ENCODE measurements around the gene ZNF273. TPM values are rescaled to one million over a fixed set of nuclear protein-coding genes. Genes with fewer than 3 reads are reported as not detected.
"Not testable (repeated sequence)": the region's sequence is repeated elsewhere in the genome, so short reads cannot be mapped to it uniquely, and the experiment has no call there.

The ZNF273 gene
- total and polyA plus RNA-seq, 2 experiments from 2014 or later = 2.1 to 4.8 TPM

GRCh38 chr7:64945503-64946175 is 42.6 kb downstream of the ZNF273 start:
- 52 to 59% methylated on average over 2 of the region's 2 CpGs for WGBS, 2 experiments (ENCODE audit: low coverage in 1 of 2, low lambda C conversion rate in 2 of 2, missing lambda C conversion rate in 2 of 2)

DNA sequence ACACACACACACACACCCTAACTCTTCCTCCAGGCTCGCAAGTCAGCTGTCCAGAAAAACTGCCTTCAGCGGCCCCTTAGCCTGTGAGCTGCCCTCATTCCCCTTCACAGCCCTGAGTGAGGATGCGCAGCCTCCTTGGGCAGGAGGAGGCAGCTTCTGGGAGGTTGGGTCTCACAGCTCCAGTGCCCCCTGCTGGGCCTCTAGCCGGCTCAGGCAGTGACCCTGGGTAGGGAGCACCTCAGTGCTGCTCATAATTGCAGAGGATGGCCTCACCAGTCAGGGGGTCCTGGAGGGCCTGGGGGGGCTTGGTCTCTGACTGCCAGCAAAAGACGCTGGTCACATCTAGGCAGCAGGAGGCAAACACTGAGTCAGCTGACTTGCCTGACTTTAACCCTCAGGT is 43.7 kb downstream of the ZNF273 start:
- no peak overlapping the region for H3K4me2 ChIP-seq (ENCODE audit: unreplicated experiment)
- H2AFZ ChIP-seq = no peak overlapping the region
- no peak overlapping the region for H3K27ac ChIP-seq
- H3K9me3 ChIP-seq (ENCODE audit: low read depth) = no peaks in the 10 kb centered on the region
- H3F3A ChIP-seq (ENCODE audit: insufficient read depth) = no peaks in the 10 kb centered on the region
- no peaks in the 10 kb centered on the region for H4K20me1 ChIP-seq (ENCODE audit: insufficient read depth)
- no peak overlapping the region for H3K4me3 ChIP-seq
- TF ChIP-seq EZH2phosphoT487 (IDR thresholded peaks at IDR 0.05; ENCODE audit: insufficient read depth, low read depth) (no peak), EZH2 (IDR thresholded peaks at IDR 0.05; ENCODE audit: insufficient read depth, poor library complexity, severe bottlenecking) (no peak)
- WGBS, 2 experiments (ENCODE audit: low coverage in 1 of 2, low lambda C conversion rate in 2 of 2, missing lambda C conversion rate in 2 of 2) = 32 to 41% methylated on average over 5 of the region's 5 CpGs
- peak; percentile 15 for DNase-seq
- H3K27me3 ChIP-seq (replicated peaks; ENCODE audit: insufficient read depth) = peaks cover 25% of the 10 kb centered on the region
- H3K9me2 ChIP-seq (ENCODE audit: insufficient read depth) = no peaks in the 10 kb centered on the region
- H3K36me3 ChIP-seq (ENCODE audit: low read depth) = no peaks in the 10 kb centered on the region
- in situ Hi-C loops (cut with MboI) = no loop called here
- no peaks in the 10 kb centered on the region for H3K79me2 ChIP-seq (ENCODE audit: insufficient read depth)
- H3K4me1 ChIP-seq (ENCODE audit: insufficient read depth) = no peaks in the 10 kb centered on the region
- H3K9ac ChIP-seq = no peak overlapping the region

More at GRCh38 chr7:64945503-64946175, 42.6 kb downstream of the ZNF273 start:
- Histone ChIP-seq H3K9ac (no peak overlapping the region), H3K4me2 (ENCODE audit: unreplicated experiment) (no peak overlapping the region), H3K79me2 (ENCODE audit: insufficient read depth) (no peaks in the 10 kb centered on the region), H4K20me1 (ENCODE audit: insufficient read depth) (no peaks in the 10 kb centered on the region), H3K4me1 (ENCODE audit: insufficient read depth) (no peaks in the 10 kb centered on the region), H3F3A (ENCODE audit: insufficient read depth) (no peaks in the 10 kb centered on the region), H2AFZ (no peak overlapping the region), H3K9me3 (ENCODE audit: low read depth) (no peaks in the 10 kb centered on the region), H3K27ac (no peak overlapping the region), H3K36me3 (ENCODE audit: low read depth) (no peaks in the 10 kb centered on the region), H3K9me2 (ENCODE audit: insufficient read depth) (no peaks in the 10 kb centered on the region), H3K27me3 (replicated peaks; ENCODE audit: insufficient read depth) (peaks cover 25% of the 10 kb centered on the region), H3K4me3 (no peak overlapping the region)
- TF ChIP-seq EZH2phosphoT487 (IDR thresholded peaks at IDR 0.05; ENCODE audit: insufficient read depth, low read depth) (no peak), EZH2 (IDR thresholded peaks at IDR 0.05; ENCODE audit: insufficient read depth, poor library complexity, severe bottlenecking) (no peak)
- DNase-seq = no peak
- in situ Hi-C loops (cut with MboI) = no loop called here

DNA sequence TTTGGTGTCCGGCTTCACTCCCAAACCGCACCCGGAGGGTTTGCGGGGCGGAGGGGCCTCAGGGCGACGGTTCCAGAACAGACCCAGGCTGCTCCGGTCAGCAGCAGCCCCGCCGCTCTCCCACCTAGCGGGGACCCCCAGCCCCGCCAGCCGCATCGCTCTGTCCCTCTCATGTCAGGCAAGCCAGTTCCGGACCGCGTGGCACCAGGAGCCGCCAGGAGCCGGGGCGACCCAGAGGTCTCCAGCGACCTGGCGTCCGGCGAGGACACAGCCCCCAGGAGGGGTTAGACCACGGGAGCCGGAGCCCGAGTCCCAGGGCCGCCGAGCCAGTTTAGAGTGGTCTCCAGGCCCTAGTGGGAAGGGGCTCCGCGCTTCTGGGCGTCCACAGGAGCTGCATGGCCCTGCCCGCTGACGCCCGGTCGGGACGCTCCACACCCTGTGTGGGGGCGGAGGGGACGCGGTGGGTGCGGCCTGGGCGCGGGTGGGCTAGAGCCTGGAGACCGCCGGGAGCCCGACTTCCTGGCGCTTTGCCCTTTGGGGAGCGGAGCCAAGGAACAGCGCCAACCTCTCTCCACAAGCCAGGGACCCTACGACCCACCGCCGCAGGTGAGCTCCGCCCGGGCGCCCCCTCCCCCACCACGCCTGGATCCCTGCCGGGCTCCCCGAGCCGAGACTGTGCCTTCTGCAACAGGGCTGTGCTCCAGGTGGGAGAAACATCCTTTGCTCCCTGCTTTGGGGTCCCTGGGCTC is 44.4 kb downstream of the ZNF273 start:
- Histone ChIP-seq H3K4me3 (peak overlapping the region; percentile 37; the same call in 1 of the 2 replicates), H3K27me3 (replicated peaks; ENCODE audit: insufficient read depth) (peaks cover 25% of the 10 kb centered on the region), H3F3A (ENCODE audit: insufficient read depth) (no peaks in the 10 kb centered on the region), H4K20me1 (ENCODE audit: insufficient read depth) (no peaks in the 10 kb centered on the region), H3K36me3 (ENCODE audit: low read depth) (no peaks in the 10 kb centered on the region), H3K9ac (no peak overlapping the region), H3K9me3 (ENCODE audit: low read depth) (no peaks in the 10 kb centered on the region), H3K4me2 (ENCODE audit: unreplicated experiment) (peak overlapping the region; percentile 30), H3K27ac (no peak overlapping the region), H3K79me2 (ENCODE audit: insufficient read depth) (no peaks in the 10 kb centered on the region), H3K9me2 (ENCODE audit: insufficient read depth) (no peaks in the 10 kb centered on the region), H2AFZ (peak overlapping the region; percentile 41; the same call in 1 of the 2 replicates), H3K4me1 (ENCODE audit: insufficient read depth) (no peaks in the 10 kb centered on the region)
- in situ Hi-C loops (cut with MboI) = no loop called here
- TF ChIP-seq EZH2 (IDR thresholded peaks at IDR 0.05; ENCODE audit: insufficient read depth, poor library complexity, severe bottlenecking) = no peak
- TF ChIP-seq EZH2phosphoT487 (IDR thresholded peaks at IDR 0.05; ENCODE audit: insufficient read depth, low read depth) = no peak
- peak; percentile 13 for DNase-seq
- 4 to 6% methylated on average over 47 to 52 of the region's 59 CpGs for WGBS, 2 experiments (ENCODE audit: low coverage in 1 of 2, low lambda C conversion rate in 2 of 2, missing lambda C conversion rate in 2 of 2)

DNA sequence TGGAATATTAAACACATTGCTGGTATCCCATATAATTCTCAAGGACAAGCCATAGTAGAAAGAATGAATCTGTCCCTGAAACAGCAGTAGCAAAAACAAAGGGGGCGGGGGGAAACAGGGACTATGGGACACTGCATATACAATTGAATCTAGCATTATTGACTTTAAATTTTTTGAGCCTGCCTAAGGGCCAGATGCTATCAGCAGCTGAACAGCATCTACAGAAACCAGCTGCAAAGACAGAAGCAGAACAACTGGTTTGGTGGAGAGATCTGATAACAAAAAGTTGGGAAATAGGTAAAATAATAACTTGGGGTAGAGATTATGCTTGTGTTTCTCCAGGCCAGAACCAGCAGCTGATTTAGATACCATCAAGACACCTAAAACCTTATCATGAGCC is 45.7 kb downstream of the ZNF273 start:
- H3K4me3 ChIP-seq; in situ Hi-C loops (cut with MboI); H3K79me2 ChIP-seq (ENCODE audit: insufficient read depth); DNase-seq; H3K4me2 ChIP-seq (ENCODE audit: unreplicated experiment); H3K9me3 ChIP-seq (ENCODE audit: low read depth); H3K9ac ChIP-seq; H4K20me1 ChIP-seq (ENCODE audit: insufficient read depth); H3K4me1 ChIP-seq (ENCODE audit: insufficient read depth); H3F3A ChIP-seq (ENCODE audit: insufficient read depth); H3K36me3 ChIP-seq (ENCODE audit: low read depth); H3K27ac ChIP-seq; H2AFZ ChIP-seq; H3K9me2 ChIP-seq (ENCODE audit: insufficient read depth): not testable (repeated sequence)
- H3K27me3 ChIP-seq (replicated peaks; ENCODE audit: insufficient read depth) = peaks cover 25% of the 10 kb centered on the region
- 73 to 100% methylated on average over 1 of the region's 1 CpG for WGBS, 2 experiments (ENCODE audit: low coverage in 1 of 2, low lambda C conversion rate in 2 of 2, missing lambda C conversion rate in 2 of 2)

- DNase-seq; H3K9me2 ChIP-seq (ENCODE audit: insufficient read depth); H3K4me1 ChIP-seq (ENCODE audit: insufficient read depth); H3K79me2 ChIP-seq (ENCODE audit: insufficient read depth); H3K4me3 ChIP-seq; H4K20me1 ChIP-seq (ENCODE audit: insufficient read depth); H3K36me3 ChIP-seq (ENCODE audit: low read depth); H3K4me2 ChIP-seq (ENCODE audit: unreplicated experiment); H3F3A ChIP-seq (ENCODE audit: insufficient read depth); H3K9me3 ChIP-seq (ENCODE audit: low read depth); H2AFZ ChIP-seq; H3K9ac ChIP-seq; H3K27ac ChIP-seq; in situ Hi-C loops (cut with MboI): not testable (repeated sequence)
- 59 to 66% methylated on average over 8 to 9 of the region's 9 CpGs for WGBS, 2 experiments (ENCODE audit: low coverage in 1 of 2, low lambda C conversion rate in 2 of 2, missing lambda C conversion rate in 2 of 2)
- H3K27me3 ChIP-seq (replicated peaks; ENCODE audit: insufficient read depth) = peaks cover 25% of the 10 kb centered on the region
Observed at GRCh38 chr7:64950673-64951072, 47.6 kb downstream of the ZNF273 start.
